ENCODE data around the gene TVP23C.
"Not testable (repeated sequence)": the region's sequence is repeated elsewhere in the genome, so short reads cannot be mapped to it uniquely, and the experiment has no call there.

GRCh38 chr17:15524990-15525985 lies 38.0 kb downstream of the TVP23C start:
- not testable (repeated sequence) for TF ChIP-seq CTCF, POLR2A (IDR thresholded peaks at IDR 0.05)
